GM20000 (cell line): ENCODE data around the gene CDH2.

Source experiments
- DNase-seq: peaks from one replicate; pipeline ENCODE4 v3.0.0; 2012; ENCODE audit warnings: low spot score
- CTCF ChIP-seq: IDR thresholded peaks from 2 replicates; pipeline ENCODE4 v1.5.1; 2012; ENCODE audit warnings: mild to moderate bottlenecking, control low read depth; ENCODE audit errors: extremely low read depth, missing control alignments

Gene CDH2

DNA sequence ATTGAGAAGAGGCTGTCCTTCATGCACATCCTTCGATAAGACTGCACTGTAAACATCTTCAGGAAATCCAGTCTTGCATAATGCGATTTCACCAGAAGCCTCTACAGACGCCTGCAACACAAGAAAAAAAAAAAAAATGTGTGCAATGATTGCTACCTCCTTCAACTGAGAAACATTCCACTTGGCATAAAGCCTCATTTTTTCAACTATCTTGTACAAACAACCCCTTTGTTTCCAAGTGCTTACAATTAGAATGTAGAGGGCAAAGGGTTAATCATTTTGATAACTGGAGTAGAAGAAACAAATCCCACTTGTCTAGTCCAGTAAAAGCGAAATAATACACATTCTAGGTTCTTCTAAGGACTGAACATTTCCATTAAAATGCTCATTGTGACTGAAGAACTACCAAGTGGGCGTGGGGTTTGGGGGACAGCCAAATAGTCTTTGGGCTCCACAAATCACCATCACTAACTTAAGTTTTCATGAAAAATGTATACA lies 29.2 kb downstream of the CDH2 start:
- TF ChIP-seq CTCF = no peak
- DNase-seq = no peak

DNA sequence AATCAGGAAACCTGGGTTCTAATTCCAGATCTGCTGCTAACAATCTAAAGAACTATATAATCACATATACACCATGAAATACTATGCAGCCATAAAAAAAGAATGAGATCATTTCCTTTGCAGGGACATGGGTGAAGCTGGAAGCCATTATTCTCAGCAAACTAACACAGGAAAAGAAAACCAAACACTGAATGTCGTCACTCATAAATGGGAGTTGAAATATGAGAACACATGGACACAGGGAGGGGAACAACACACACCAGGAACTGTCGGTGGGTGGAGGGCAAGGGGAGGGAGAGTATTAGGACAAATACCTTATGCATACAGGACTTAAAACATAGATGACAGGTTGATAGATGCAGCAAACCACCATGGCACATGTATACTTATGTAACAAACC lies 33.2 kb downstream of the CDH2 start:
- DNase-seq = no peak
- no peak for TF ChIP-seq CTCF

GRCh38 chr18:28138816-28139215 lies 38.1 kb downstream of the CDH2 start:
- TF ChIP-seq CTCF = no peak
- DNase-seq = no peak

GRCh38 chr18:28136071-28136470 lies 40.9 kb downstream of the CDH2 start:
- TF ChIP-seq CTCF = no peak
- no peak for DNase-seq

DNA sequence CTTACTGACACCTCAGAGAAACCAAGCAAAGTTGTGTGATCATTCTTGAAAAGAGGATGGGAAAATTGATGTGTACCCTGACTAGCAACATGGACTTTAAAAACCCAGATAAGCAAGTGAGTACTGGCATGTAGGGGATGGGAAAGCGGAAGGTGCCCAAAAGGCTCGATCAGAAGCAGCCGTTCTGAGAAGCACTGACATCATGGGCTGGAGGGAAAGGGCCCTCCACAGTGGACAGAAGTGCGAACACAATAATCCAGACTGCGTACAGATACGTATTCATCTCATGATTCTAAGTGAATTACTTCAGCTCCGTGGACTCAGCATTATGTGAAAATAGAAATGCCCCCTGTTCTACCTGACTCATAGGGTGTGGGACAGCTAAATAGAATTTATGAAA lies 42.2 kb downstream of the CDH2 start:
- TF ChIP-seq CTCF = no peak
- DNase-seq = no peak

- no peak for TF ChIP-seq CTCF
Observed at GRCh38 chr18:28132084-28132483, 44.8 kb downstream of the CDH2 start.

GRCh38 chr18:28128659-28128980 lies 48.3 kb downstream of the CDH2 start:
- DNase-seq = no peak
- TF ChIP-seq CTCF = no peak

More at GRCh38 chr18:28132084-28132483, 44.8 kb downstream of the CDH2 start:
- no peak for DNase-seq
